GM12872 (cell line): ENCODE results near the gene FOXL2.

Source experiments
- CTCF ChIP-seq: IDR thresholded peaks from 3 replicates; pipeline ENCODE4 v1.5.1; 2011; ENCODE audit warnings: low read depth, mild to moderate bottlenecking, low read length, moderate library complexity; ENCODE audit not compliant: insufficient read depth

Gene FOXL2

GRCh38 chr3:138974462-138974861 lies 27.5 kb upstream of the FOXL2 start:
- TF ChIP-seq CTCF = no peak

- no peak for TF ChIP-seq CTCF
These were observed 26.0 kb upstream of the FOXL2 start for GRCh38 chr3:138972941-138973340.

- no peak for TF ChIP-seq CTCF
These were observed 24.9 kb upstream of the FOXL2 start for GRCh38 chr3:138971766-138972320.

- no peak for TF ChIP-seq CTCF
These were observed 18.0 kb upstream of the FOXL2 start for GRCh38 chr3:138964923-138965322.

- no peak for TF ChIP-seq CTCF
These were observed 17.3 kb upstream of the FOXL2 start for GRCh38 chr3:138964264-138964663.

- TF ChIP-seq CTCF = no peak
These were observed 16.1 kb upstream of the FOXL2 start for GRCh38 chr3:138962854-138963560.

- no peak for TF ChIP-seq CTCF
These were observed 13.5 kb upstream of the FOXL2 start for GRCh38 chr3:138960417-138960852.
